ENCODE results near the gene MUC5AC.
"Not testable (repeated sequence)": the region's sequence is repeated elsewhere in the genome, so short reads cannot be mapped to it uniquely, and the experiment has no call there.

DNA sequence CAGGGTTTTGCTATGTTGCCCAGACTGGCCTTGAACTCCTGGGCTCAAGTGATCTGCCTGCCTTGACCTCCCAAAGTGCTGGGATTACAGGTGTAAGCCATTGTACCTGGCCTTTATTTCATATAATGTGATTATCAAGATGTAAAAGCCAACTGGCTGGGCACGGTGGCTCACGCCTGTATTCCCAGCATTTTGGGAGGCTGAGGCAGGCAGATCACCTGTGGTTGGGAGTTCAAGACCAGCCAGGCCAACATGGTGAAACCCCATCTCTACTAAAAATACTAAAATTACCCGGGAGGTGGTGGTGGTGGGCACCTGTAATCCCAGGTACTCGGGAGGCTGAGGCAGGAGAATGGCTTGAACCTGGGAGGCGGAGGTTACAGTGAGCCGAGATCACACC, 42.5 kb upstream of the MUC5AC start:
- not testable (repeated sequence) for TF ChIP-seq EZH2 (IDR thresholded peaks at IDR 0.05; ENCODE audit: insufficient read depth, poor library complexity, severe bottlenecking); EZH2phosphoT487 (IDR thresholded peaks at IDR 0.05; ENCODE audit: insufficient read depth, low read depth)

Measured in GM23248 (cell line).